Vagina (tissue), 2 donors: ENCODE data around the gene PPP1R14C. TPM values are rescaled to one million over a fixed set of nuclear protein-coding genes. Genes with fewer than 3 reads are reported as not detected.

ENCODE experiments used
- DNase-seq, 2 donors: peaks; one replicate each; pipeline ENCODE4 v3.0.0-alpha.2; 2017; ENCODE audit errors: extremely low spot score in 2 of 2
- H3K27ac ChIP-seq: fragments of 200-600 bp; sonication (generic); one replicate; pipeline ENCODE4 v1.5.1; 2019
- H3K27me3 ChIP-seq: fragments of 200-600 bp; sonication (generic); one replicate; pipeline ENCODE4 v1.5.1; 2019
- H3K36me3 ChIP-seq, 2 donors: fragments of 200-600 bp; sonication (generic); one replicate each; pipeline ENCODE4 v1.5.1; 2017 to 2019
- H3K4me1 ChIP-seq: fragments of 200-600 bp; sonication (generic); one replicate; pipeline ENCODE4 v1.5.1; 2019
- H3K4me3 ChIP-seq, 2 donors: fragments of 200-600 bp; sonication (generic); 1 replicate in 1 of 2; 2 replicates in 1 of 2; pipeline ENCODE4 v1.5.1; 2016 to 2019
- H3K9me3 ChIP-seq: fragments of 200-600 bp; sonication (generic); one replicate; pipeline ENCODE4 v1.5.1; 2019
- CTCF ChIP-seq, 3 experiments: fragments of 450-650 bp in 2 of 3; fragments of 200-600 bp in 1 of 3; sonication (generic) in 1 of 3; IDR thresholded peaks; one replicate each; pipeline ENCODE4 v1.5.1; 2017 to 2019; ENCODE audit warnings: antibody characterized with exemption in 3 of 3, mild to moderate bottlenecking in 2 of 3, moderate library complexity in 2 of 3
- POLR2A ChIP-seq, 2 donors: fragments of 450-650 bp; IDR thresholded peaks; one replicate each; pipeline ENCODE4 v1.6.1; 2017; ENCODE audit warnings: antibody characterized with exemption in 2 of 2, mild to moderate bottlenecking in 2 of 2, moderate library complexity in 2 of 2
- POLR2AphosphoS5 ChIP-seq, 2 donors: sonication (generic); formaldehyde crosslinking; IDR thresholded peaks; one replicate each; pipeline ENCODE4 v1.9.0; 2017; ENCODE audit warnings: antibody characterized with exemption in 2 of 2, mild to moderate bottlenecking in 2 of 2, low read depth in 1 of 2; ENCODE audit not compliant: insufficient read depth in 1 of 2
- intact Hi-C: fragments of 100-400 bp; cut with DNase I; formaldehyde crosslinking; loops from one replicate; pipeline ENCODE4 v1.15.1; 2023
- total RNA-seq: library from RNA; depleted of rRNA; stranded (reverse); fragments of >200 nt; gene quantifications from one replicate; pipeline ENCODE4 v1.2.3, GENCODE V29; 2016

The PPP1R14C gene
- total RNA-seq, 1 donor from 2014 or later, result 23.8 TPM

GRCh38 chr6:150289454-150290071 lies 146.7 kb downstream of the PPP1R14C start:
- no peaks in the 10 kb centered on the region for H3K27me3 ChIP-seq
- intact Hi-C loops, result no loop called here
- no peaks in the 10 kb centered on the region for H3K9me3 ChIP-seq
- no peak for DNase-seq
- H3K4me3 ChIP-seq, result no peak overlapping the region
- H3K27ac ChIP-seq, result no peak overlapping the region
- H3K36me3 ChIP-seq, result no peaks in the 10 kb centered on the region
- TF ChIP-seq POLR2A (IDR thresholded peaks at IDR 0.05) (no peak), POLR2AphosphoS5 (IDR thresholded peaks at IDR 0.05; ENCODE audit: insufficient read depth in 1 of 2, low read depth in 1 of 2) (no peak)
- H3K4me1 ChIP-seq, result no peaks in the 10 kb centered on the region

GRCh38 chr6:150290429-150290828 lies 147.6 kb downstream of the PPP1R14C start:
- Histone ChIP-seq H3K27ac (no peak overlapping the region), H3K4me3 (no peak overlapping the region), H3K4me1 (no peaks in the 10 kb centered on the region), H3K36me3 (no peaks in the 10 kb centered on the region), H3K27me3 (no peaks in the 10 kb centered on the region), H3K9me3 (no peaks in the 10 kb centered on the region)
- DNase-seq, result no peak
- intact Hi-C loops, result no loop called here
- TF ChIP-seq POLR2AphosphoS5 (IDR thresholded peaks at IDR 0.05; ENCODE audit: insufficient read depth in 1 of 2, low read depth in 1 of 2), result peak in 1 of 2 donors; percentile 57
- TF ChIP-seq CTCF (IDR thresholded peaks at IDR 0.05), result no peak

- Histone ChIP-seq H3K36me3 (no peaks in the 10 kb centered on the region), H3K27me3 (no peaks in the 10 kb centered on the region), H3K4me1 (no peaks in the 10 kb centered on the region), H3K4me3 (no peak overlapping the region), H3K9me3 (peaks cover 2% of the 10 kb centered on the region), H3K27ac (no peak overlapping the region)
- TF ChIP-seq CTCF (IDR thresholded peaks at IDR 0.05), result no peak
- TF ChIP-seq POLR2AphosphoS5 (IDR thresholded peaks at IDR 0.05; ENCODE audit: insufficient read depth in 1 of 2, low read depth in 1 of 2), result no peak
- no peak for TF ChIP-seq POLR2A (IDR thresholded peaks at IDR 0.05)
- no peak for DNase-seq
- intact Hi-C loops, result no loop called here
Measured at GRCh38 chr6:150291968-150292710, 149.3 kb downstream of the PPP1R14C start.

- H3K27ac ChIP-seq, result no peak overlapping the region
- H3K27me3 ChIP-seq, result no peaks in the 10 kb centered on the region
- no peak for TF ChIP-seq CTCF (IDR thresholded peaks at IDR 0.05)
- no peak for TF ChIP-seq POLR2AphosphoS5 (IDR thresholded peaks at IDR 0.05; ENCODE audit: insufficient read depth in 1 of 2, low read depth in 1 of 2)
- no peak for TF ChIP-seq POLR2A (IDR thresholded peaks at IDR 0.05)
- no peak overlapping the region for H3K4me3 ChIP-seq
- H3K4me1 ChIP-seq, result no peaks in the 10 kb centered on the region
- intact Hi-C loops, result no loop called here
- H3K36me3 ChIP-seq, result no peaks in the 10 kb centered on the region
- DNase-seq, result no peak
- H3K9me3 ChIP-seq, result peaks cover 6% of the 10 kb centered on the region
Measured at GRCh38 chr6:150293019-150293418, 150.2 kb downstream of the PPP1R14C start.

- DNase-seq, result no peak
- Histone ChIP-seq H3K27me3 (no peaks in the 10 kb centered on the region), H3K4me3 (no peak overlapping the region), H3K27ac (no peak overlapping the region), H3K36me3 (no peaks in the 10 kb centered on the region), H3K4me1 (no peaks in the 10 kb centered on the region), H3K9me3 (peaks cover 6% of the 10 kb centered on the region)
- intact Hi-C loops, result no loop called here
- TF ChIP-seq CTCF (IDR thresholded peaks at IDR 0.05) (no peak), POLR2AphosphoS5 (IDR thresholded peaks at IDR 0.05; ENCODE audit: insufficient read depth in 1 of 2, low read depth in 1 of 2) (no peak), POLR2A (IDR thresholded peaks at IDR 0.05) (no peak)
Measured at GRCh38 chr6:150293423-150294173, 150.8 kb downstream of the PPP1R14C start.
